ENCODE results near the gene RUSF1. TPM values are rescaled to one million over a fixed set of nuclear protein-coding genes. Genes with fewer than 3 reads are reported as not detected.

The RUSF1 gene
- total RNA-seq: 38.6 and 61.0 TPM in 2 replicates

DNA sequence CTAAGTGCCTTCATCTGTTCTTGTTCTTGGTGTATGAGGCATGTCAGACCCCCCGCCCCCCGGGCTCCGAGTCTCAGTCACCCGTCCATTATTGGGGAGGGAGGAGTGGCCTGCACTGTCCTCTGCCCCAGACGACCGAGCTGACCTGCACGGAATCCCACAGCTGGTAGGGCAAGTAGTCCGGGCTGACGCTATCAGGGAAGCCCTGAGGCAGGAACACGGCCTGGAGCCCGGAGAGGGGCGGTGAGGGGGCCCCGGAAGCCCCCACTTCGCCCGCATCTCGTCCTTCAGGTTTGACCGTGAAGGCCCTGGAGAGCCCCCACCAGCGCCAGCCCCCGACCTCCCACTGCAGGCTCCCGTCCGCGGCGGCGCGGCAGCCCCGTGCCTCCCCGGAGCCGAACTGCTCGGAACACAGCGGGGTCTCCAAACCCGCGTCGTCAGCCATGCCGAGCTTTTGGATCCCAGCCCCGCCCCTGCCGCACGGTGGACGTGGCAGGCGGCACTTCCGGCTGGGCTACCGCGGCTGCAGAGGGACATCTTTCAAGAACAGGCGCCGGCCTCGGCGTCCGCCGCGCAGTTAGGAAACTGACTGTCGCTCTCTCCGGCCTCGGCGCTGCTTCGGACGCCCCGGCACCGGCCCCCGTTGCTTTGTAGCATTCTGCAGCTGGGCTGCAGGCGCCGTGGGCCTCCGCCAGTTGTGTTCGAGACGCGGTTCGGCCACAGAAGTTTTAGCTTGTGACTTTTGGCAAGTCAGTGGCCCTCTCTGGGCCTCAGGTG lies at the start of gene RUSF1:
Gene RUSF1, minus strand, starts transcription at position 463 of the 777 bp plus-strand sequence. Its CDS starts 18 bp downstream, at position 445.

DNA sequence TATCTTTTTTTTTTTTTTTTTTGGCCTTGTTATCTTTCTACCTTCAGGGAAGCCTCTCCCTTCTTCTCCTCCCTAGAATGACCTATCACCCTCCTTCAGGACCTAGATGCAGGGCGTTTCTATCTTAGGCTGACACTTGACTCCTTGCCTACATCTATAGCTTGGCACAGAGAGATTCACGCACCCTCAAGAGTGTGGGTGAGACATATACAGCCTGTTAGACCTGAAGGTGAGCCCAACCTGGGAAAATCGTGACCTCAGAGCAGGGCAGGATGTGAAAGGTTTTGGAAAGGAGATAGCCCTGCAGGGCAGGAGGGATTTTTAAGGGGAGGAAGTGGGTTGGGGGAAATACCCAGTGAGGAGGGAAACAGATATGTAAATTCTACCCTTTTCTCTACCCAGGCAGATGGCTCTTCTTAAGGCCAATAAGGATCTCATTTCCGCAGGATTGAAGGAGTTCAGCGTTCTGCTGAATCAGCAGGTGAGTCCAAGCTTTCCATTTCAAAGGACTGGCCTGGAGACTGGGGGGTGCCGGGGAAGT lies 19.6 kb upstream of the RUSF1 start, which contains the start of gene AHSP:
Gene AHSP, plus strand, starts transcription at position 167 of the 541 bp plus-strand sequence. Its CDS starts 240 bp downstream, at position 407.

DNA sequence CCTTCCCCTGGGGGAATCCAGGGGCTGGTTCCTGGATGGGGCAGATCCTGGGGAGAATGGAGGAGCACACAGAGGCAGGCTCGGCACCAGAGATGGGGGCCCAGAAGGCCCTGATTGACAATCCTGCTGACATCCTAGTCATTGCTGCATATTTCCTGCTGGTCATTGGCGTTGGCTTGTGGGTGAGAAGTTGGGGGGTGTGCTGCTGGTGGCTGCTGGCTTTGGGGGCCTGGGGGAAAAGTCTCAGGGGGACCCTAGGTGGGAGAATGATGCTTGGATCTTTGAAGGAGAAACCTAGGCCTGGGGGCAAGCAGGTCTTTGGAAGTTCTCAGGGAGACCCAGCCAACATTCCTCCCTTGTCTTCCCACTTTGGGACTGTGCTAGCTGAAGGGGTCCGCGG lies 25.1 kb downstream of the RUSF1 start, which contains the start of gene SLC5A2:
Gene SLC5A2, plus strand, starts transcription at position 43 of the 400 bp plus-strand sequence. Its CDS starts 14 bp downstream, at position 57.

DNA sequence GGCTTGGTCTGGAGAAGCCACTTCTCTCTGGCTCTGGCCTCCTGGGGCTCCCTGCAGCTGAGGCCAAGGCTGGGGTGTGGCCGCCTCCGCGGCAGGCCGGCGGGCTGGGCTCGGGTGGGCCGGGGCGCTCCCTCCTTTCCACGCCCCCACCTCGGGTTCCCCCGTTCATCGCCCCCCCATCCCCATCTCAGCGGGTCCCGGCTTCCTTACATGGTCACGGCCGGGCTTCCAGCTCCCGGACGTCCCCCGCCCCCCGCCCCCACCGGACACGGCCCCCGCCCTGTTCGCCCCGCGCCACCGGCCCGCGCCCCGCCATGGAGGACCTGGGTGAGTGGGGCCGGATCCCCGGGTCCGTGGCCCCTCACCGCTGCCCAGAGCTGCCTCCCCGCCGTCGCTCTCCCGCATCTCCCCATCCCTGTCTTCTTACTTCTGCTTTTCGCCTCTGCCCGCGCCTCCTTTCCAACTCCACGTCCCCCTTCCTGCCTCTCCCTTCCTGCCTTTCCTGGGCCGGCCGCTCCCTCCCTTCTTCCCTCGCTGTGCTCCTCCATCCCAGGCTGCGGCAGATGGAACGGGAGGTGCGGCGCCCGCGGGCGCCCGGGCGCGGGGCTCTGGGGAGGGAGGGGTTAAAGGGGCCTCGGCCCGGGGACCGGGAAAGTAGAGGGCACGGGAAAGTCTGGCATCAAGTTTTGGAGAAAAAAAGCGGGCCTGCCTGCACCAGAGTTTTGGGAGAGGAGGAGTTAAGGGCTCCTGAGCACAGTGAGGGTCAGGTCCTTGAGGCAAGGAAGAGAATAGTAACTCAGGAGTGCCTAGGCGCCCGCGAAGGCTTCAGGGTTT lies 36.1 kb downstream of the RUSF1 start, which contains the start of gene TGFB1I1:
Gene TGFB1I1, plus strand, starts transcription at position 278 of the 834 bp plus-strand sequence. Its CDS starts 37 bp downstream, at position 315.

DNA sequence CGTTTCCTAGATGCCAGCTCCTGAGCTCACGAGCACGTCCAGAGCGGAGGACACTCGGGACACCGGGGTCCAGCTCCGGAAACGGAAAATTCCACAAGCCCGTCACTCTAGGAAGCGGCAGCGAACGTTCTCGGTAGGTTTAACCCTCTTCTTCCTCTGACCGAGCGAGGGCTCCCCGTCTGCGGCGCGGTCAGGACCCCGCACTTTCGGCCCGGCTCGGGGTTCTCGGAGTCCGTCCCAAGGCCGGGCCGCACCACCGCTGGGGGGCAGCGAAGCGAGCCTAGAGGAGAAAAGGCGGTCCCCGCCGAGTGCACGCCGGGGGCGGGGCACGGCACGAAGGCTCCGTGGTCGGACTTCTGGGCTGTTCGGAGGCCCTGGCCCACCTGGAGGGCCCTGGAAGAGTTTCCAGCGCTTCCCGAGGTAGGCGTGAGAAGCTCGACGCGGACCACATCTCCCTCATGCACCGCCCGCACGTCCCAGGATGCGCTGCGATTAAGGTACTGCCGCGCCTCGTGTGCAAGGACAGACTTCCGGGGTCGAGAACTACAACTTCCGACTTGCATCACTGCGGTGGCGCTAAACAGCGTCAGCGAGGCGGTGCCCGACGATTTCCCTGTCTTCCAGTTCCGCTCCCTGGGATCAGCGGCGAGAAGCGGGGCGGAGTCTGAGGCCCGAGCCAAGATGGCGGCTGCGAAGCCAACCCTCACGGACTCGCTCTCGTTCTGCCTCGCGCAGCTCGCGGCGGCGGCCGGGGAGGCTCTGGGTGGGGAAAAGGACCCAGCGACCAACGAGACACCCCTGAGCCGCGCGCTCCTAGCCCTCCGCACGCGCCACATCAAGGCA lies 49.1 kb downstream of the RUSF1 start, which contains the start of gene ARMC5:
Gene ARMC5, plus strand, starts transcription at position 658 of the 843 bp plus-strand sequence. Its CDS starts 24 bp downstream, at position 682.

Other genes starting within 250 kb of the RUSF1 start
- not detected in 2 replicates for gene ITGAM, start 248.4 kb downstream of the RUSF1 start, total RNA-seq
- gene ITGAX, start 153.2 kb downstream of the RUSF1 start, total RNA-seq: 1.8 and 4.1 TPM in 2 replicates
- under 0.01 TPM in 1 of 2 replicates, not detected in the other for gene ITGAD, start 115.1 kb downstream of the RUSF1 start, total RNA-seq
- not detected in 2 replicates for gene COX6A2, start 80.0 kb downstream of the RUSF1 start, total RNA-seq
- gene ZNF843, start 65.6 kb downstream of the RUSF1 start, total RNA-seq: 0.37 and 0.39 TPM in 2 replicates
- gene ARMC5, start 48.9 kb downstream of the RUSF1 start, total RNA-seq: 8.1 and 9.0 TPM in 2 replicates
- 35.0 and 37.5 TPM in 2 replicates for gene TGFB1I1, start 36.2 kb downstream of the RUSF1 start, total RNA-seq
- gene SLC5A2, start 25.3 kb downstream of the RUSF1 start, total RNA-seq: not detected in 2 replicates
- not detected in 2 replicates for gene AHSP, start 19.5 kb upstream of the RUSF1 start, total RNA-seq

Measured in subcutaneous preadipocyte (primary cell).